ENCODE data around the gene PRPF4.
"Not testable (repeated sequence)": the region's sequence is repeated elsewhere in the genome, so short reads cannot be mapped to it uniquely, and the experiment has no call there.

- TF ChIP-seq CTCF (IDR thresholded peaks at IDR 0.05); ZBTB21 (CRISPR knock-in tag; IDR thresholded peaks at IDR 0.05; ENCODE audit: borderline replicate concordance); ETV6 (CRISPR knock-in tag; IDR thresholded peaks at IDR 0.05); SP1 (CRISPR knock-in tag; conservative IDR thresholded peaks at IDR 0.05); ZNF423 (CRISPR knock-in tag; IDR thresholded peaks at IDR 0.05); ATF6 (CRISPR knock-in tag; IDR thresholded peaks at IDR 0.05): not testable (repeated sequence)
Observed at GRCh38 chr9:113296247-113296646, 20.8 kb downstream of the PRPF4 start.

Data from WTC11 (cell line).